ENCODE results near the gene CPNE9.

Gene CPNE9

DNA sequence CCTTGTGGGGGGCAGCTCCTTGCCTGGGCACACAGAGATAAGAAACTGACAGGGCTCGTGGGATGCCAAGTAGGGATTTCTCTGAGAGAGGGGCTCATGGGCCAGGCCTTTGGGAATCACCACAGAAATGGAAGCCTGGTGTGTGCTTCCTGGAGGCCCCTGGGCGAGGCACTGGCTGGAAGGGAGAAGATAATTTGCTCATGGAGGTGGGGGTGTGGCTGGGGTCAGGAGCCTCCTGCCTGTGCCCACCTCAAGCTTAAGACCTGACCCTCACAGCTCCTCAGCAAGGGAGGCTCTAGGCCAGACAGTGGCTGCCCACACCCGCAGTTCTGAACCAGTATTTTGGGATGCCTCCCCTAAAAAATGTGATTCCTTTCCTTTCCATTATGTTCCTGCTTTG is 16.9 kb upstream of the CPNE9 start:
- DNase-seq (ENCODE audit: insufficient read length, low spot score), result no peak
- no peak for FAIRE-seq

DNA sequence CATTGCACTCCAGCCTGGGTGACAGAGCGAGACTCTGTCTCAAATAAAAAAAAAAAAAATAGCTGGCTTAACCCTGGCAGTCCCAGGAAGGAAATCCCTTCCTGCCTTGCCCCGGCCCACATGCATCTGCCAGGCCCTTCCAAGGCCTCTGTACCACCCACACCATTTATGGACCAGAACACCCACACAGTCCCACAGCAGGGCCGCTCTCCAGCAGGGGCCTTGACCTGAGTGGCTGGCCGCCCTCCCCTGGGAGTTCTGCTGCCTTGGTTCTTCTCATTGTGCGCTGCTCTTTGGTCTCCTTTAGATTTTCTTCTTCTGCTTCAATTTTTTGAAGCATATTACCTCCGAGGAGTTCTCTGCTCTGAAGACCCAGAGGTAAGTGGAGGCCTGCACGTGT is 16.1 kb upstream of the CPNE9 start:
- no peak for FAIRE-seq
- DNase-seq (ENCODE audit: insufficient read length, low spot score), result no peak

DNA sequence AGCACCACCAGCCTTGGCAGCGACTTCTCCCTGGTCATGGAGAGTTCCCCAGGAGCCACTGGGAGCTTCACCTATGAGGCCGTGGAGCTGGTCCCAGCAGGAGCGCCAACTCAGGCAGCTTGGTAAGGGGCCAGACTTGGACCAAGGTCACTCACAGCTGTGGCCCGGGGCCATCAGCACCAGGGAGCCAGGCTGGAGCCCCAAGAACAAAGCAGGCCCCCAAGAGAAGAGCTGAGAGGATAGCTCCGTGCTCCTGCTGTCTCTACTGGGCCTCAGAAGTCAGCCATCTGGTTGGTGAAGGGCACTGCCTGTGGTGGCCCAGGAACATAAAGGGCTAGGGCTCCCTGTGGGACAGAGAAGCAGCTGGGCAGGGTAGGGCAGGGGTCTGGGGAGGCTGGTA is 14.7 kb upstream of the CPNE9 start:
- FAIRE-seq (no peak), DNase-seq (ENCODE audit: insufficient read length, low spot score) (no peak)

DNA sequence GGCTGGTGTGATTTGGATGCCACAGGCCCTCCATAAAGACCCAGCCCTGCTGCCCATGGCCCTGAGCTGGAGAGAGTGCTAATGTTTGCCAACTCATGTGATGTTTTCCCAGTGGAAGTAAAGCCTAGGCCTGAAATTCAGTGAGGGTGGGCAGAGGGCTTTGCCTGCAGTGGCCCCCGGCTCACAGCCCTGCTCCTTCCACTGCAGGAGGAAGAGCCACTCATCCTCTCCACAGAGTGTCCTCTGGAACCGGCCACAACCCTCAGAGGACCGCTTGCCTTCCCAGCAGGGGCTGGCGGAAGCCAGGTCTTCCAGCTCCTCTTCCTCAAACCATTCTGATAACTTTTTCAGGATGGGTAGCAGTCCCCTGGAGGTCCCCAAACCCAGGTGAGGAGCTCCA is 13.9 kb upstream of the CPNE9 start:
- no peak for FAIRE-seq
- DNase-seq (ENCODE audit: insufficient read length, low spot score), result no peak

DNA sequence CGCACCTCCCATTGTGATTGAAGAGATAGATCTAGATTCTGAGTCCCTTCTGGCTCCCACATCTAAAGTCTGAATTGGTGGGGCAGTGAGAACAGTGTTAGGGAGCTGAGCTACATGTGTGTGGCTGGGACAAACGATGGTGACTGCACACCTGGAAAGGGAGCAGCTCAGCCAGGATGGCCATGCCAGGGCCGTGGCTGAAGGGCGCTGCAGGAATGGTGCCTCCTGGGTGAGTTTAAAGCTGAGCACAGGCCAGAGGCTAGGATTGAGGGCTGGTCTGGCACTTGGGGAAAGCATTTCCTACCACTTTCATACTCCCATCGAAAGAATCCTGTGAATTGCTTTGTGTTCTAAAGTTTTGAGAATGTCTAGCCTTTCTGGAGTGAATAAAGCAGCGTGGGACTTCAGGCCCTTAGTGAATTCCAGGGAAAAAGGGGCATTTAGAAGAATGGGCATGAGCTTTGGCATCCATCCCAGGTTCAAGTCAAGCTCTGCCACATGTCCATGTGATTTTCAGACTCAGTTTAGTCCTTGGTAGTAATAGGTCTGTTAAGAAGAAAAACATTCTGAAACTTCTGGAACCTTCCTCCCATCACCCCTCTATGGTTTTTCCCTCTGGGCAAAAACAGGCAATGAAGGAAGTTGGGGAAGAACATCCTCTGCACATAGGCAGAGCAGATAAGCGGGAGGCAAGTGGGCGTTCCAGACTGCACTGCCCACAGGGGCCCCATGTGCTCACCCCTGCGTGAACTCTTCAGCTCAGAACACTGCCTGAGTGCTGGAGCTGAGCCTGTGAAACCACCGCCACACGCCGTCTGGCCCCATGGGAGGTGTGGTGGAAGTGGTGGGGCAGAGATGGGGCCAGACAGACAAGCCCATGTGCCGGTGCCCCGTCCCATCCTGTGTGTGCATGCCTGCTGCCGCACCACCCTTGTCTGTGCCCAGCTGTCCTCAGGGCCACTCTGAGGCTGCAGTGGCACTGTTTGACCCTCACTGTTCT is 12.9 kb upstream of the CPNE9 start:
- DNase-seq (ENCODE audit: insufficient read length, low spot score) (peak; percentile 74), FAIRE-seq (no peak)

DNA sequence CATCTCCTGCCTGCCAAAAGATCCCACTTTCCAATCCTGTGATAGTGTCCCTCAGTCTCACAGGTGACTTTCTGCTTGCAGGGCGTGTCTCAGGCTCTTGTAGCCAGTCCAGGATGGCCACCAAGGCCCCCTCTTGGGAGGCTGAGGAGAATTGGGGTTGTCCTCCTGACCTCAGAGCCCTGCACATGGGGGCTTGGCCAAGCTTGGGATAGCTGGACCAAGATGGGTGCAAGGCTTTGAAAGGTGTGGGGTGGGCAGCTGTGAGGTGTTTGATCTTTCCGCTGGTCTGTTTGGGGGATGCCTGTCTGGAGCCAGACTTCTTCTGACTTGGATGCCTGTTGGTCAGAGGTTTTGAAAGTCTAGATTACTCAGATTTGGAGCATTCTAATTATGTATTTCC is 12.0 kb upstream of the CPNE9 start:
- FAIRE-seq (no peak), DNase-seq (ENCODE audit: insufficient read length, low spot score) (no peak)

DNA sequence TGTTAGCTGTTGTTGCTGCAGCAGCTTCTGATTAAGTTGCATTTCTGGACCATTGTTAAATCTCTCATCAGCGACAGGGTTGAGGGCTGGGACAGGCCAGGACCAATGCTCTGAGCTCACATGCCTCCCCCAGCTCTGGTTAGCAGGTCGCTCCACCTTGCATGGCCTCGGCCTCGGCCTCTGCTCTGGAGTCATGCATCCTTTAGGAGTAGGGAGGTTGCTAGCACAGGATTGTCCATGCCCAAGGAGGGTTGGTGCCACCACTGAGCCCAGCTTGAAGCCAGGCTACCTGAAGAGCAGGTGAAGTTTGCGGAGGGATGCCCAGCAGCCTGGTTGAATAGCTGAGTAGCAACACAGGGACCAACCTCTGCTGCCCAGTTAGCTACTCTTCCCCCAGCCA is 11.2 kb upstream of the CPNE9 start:
- no peak for FAIRE-seq

DNA sequence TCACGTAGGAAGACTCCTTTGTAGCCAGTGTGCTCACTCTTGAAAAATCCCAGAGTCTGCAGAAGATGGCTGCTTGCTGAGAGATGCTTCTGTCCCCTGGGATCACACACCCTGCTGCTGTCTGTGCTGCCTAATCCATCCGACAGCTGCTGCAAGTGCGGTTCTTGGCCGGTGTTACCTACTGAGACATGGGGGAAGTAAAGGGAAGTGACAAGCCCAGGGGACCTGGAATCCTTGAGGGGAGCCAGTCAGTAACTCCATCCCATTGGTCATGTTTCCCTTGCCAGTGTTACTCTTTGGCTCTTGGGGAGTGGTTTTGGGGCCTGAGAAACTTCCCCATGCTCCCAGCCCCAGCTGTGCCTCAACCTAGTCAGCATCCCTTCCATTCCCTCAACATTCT is 8.3 kb upstream of the CPNE9 start:
- FAIRE-seq (no peak), DNase-seq (ENCODE audit: insufficient read length, low spot score) (no peak)

More for the DNA sequence above, 11.2 kb upstream of the CPNE9 start:
- DNase-seq (ENCODE audit: insufficient read length, low spot score), result no peak

DNA sequence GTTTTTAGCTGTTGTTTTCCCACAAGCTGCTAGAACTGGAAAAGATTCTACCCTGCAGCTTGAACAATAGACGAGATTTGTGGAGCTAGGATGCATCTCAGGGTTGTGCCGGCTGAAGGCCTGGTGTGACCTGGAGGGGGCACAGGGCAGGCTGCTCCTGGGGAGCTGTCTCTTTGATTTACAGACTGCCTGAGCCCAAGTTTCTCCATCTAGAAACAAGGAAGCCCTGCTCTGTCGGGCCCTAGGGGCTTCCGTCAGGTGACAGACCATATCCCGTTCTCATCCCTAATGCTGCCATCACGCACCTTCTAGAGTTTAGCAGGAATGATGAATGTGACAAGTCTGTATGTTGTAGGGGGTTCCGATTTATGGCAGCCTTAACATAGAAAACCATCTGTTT is 7.9 kb upstream of the CPNE9 start:
- DNase-seq (ENCODE audit: insufficient read length, low spot score) (no peak), FAIRE-seq (no peak)

DNA sequence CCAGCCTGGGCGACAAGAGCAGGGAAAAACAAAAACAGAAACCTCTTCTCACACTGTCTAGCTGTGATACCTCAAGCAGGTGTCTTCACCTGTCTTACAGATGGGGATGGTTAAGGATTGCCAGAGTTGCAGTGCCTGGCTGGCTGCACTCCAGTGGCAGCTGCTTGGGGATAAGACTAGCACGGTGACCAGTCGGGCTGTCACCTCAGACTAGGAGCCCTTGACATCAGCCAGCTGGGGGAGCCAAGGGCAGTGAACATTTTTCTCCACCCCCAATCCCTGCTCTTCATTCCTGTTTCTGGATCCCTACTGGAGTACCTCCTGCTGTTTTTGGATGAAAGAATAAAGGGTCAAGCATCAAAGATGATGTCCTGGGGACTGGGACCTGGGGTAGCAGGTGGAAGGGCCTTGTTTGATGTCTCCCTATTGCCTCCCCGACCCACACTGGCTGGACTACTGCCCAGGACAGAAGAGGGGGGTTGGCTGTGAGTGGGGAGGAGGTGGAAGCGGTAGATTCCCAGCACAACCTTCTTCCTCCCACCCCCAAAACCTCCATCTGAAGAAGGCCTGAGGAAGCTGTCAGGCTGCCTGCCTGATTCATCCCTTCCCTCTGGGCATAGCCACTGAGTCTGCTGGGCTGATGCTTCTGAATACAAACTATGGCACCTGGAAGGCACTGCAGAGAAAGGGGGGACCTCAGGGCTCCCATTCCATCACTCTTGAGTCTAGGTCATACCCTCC is 7.0 kb upstream of the CPNE9 start:
- no peak for DNase-seq (ENCODE audit: insufficient read length, low spot score)
- FAIRE-seq, result no peak

DNA sequence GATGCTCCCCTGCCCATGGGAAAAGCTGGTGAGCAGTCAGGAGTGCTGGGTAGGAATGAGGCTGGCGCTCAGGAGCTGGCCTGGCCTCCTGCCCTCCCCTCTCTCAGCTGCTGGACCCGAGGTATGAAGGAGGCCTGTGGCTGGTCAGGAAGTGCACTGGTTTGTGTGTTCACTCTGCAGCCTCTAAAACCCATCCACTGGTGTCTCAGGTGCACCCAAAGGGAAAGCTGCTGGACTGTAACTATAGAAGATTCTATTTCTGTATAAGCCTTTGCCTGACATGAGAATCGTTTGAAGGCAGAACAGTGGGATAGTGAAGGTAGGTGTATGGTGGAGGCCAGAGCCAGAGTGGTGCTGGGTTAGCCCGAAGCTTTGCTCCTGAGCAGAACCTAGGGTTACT is 5.7 kb upstream of the CPNE9 start:
- DNase-seq (ENCODE audit: insufficient read length, low spot score), result no peak
- no peak for FAIRE-seq

DNA sequence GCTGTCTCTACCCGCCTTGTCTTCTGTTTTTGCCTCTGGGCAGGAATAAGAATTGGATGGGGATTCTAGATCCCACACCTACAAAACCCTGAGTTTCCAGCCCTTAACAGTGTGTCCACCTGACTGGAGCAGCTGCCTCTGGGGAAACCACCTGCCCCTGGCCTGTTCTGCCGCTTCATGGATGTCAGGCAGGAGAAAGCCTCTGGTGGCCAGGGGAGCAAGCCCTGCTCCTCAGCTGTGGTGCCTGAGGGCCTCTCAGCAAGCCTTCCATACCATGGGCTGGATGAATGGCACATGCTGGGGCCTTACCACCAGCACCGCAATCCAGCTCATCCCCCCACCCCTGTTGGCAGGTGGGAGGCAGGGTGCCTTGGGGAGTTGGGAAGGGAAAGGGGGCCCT is 5.3 kb upstream of the CPNE9 start:
- DNase-seq (ENCODE audit: insufficient read length, low spot score) (no peak), FAIRE-seq (no peak)

DNA sequence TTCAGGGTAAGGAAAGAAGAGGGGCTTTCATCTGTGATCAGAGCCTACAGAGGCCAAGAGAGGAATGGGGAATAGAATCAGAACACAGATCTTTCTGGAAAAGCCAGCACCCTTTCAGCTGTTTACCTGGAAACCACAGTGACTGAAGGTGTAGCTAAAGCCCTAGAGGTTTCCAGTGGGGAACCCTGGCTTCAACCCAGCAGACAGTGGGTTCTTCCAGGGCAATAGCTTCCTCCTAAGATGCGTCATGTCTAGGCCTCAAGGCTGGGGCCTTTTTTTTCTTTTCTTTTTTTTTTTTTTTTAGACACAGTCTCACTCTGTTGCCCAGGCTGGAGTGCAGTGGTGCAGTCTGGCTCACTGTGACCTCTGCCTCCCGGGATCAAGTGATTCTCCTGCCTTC is 3.1 kb upstream of the CPNE9 start:
- FAIRE-seq (no peak), DNase-seq (ENCODE audit: insufficient read length, low spot score) (no peak)

DNA sequence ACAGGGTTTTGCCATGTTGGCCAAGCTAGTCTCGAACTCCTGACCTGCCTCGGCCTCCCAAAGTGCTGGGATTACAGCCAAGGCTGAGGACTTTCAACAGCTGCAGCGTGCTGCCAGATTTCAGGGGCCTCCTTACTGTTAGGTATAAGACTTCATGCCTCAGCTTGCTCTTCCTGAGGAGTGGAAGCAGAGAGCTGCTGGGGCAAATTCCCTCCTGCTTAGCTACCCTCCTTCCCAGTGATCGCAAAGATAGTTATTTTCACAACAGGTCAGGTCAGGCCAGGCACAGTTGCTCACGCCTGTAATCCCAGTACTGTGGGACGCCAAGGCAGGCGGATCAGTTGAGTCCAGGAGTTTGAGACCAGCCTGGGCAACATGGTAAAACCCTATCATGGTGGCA is 2.6 kb upstream of the CPNE9 start:
- no peak for FAIRE-seq
- DNase-seq (ENCODE audit: insufficient read length, low spot score), result no peak

DNA sequence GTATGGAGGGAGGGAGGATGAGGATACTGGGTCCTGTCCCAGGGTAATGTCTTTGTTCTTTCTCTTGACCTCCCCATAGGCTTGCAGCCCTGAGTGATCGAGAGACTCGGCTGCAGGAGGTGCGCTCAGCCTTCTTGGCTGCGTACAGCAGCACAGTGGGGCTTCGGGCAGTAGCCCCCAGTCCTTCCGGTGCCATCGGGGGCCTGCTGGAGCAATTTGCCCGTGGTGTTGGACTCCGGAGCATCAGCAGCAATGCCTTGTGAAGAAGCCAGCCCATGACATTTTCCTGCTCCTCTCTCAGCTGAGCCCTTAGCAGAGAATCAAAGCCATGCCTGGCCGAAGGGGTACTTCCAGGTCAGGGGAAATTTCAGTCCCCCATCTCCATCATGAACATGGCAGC is 1.9 kb upstream of the CPNE9 start:
- FAIRE-seq (no peak), DNase-seq (ENCODE audit: insufficient read length, low spot score) (no peak)

DNA sequence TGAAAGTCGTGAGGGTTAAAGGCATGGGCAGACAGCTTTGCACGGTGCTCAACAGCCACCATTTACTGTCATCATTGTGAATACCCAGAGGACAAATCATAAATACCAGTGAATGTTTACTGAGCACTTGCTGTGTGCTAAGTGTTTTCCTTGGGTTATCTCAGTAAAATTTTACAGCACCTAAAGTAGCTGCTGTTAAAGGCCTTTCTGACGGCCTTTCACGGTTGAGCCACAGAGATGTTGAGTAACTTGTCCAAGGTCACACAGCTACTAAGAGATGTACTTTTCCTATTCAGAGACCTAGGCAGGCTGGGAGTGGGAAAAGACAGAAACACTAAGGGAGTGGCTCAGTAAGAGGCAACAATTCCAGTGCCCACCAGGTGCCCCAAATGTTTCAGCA is 393 bp upstream of the CPNE9 start:
- DNase-seq (ENCODE audit: insufficient read length, low spot score) (no peak), FAIRE-seq (no peak)

DNA sequence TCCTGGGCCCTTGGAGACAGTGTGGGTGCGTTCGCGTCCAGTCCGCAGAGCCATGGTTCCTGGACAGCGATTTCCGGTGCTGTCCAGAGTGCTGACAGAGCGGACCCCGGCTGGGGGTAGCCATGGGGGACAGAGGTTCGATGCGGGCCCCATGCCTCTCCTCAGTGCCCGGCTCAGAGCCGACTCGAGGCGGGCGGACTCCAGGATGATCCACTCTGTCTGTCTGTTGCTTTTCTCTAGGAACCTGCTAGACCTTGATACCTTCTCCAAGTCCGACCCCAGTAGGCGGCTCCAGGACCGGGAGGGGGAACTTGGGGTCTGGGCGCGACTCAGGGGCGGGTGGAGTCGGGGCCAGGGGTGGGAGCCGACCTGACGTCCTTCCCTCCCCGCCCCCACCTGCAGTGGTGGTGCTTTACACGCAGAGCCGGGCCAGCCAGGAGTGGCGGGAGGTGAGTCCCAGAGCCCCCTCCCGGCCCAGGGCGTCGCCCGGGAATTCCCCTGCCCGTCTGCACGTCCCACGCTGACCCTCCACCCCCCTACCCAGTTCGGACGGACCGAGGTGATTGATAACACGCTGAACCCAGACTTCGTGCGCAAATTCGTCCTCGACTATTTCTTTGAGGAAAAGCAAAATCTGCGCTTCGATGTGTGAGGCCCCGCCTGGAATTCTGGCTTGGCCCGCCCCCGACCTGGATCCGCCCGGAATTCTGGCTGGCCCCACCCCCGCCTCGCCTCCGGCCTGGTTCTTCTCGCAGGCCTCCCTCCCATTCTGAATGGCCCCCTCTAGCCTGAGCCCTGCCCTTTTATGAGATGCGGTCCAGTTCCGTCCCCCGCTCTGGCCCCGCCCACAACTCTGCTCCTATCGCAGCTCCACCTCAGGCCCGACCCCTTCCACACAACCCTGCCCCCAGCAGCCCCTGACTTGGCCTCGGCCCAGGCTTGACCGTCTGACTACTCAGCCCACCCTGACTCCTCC is 1.0 kb downstream of the CPNE9 start:
- DNase-seq (ENCODE audit: insufficient read length, low spot score) (no peak), FAIRE-seq (no peak)

DNA sequence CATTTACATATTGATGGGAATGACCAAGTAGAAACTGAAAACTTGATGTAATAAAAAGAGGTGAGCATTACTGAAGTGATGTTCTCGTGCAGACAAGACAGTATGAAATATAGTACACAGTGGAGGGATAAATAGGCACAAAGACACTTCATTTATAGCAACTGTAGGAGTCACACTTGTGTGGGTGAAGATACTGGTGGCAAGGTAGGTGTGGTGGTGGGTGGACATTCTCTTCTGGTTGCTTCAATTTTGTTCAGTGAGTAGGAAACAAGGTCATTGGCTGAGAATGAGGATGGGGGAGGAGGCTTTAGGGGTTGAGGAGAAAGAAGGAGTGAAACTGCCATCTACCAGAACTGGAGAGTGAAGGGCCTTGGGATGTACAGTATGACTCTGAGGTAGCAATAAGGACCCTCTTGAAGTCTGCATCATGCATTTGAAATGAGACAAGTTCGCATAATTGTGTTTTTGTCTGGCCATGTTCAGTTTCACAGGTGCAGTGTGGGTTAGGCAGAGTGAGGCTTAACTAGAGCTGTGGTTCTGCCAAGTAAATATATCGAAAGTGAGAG is 6.6 kb downstream of the CPNE9 start:
- no peak for DNase-seq (ENCODE audit: insufficient read length, low spot score)
- FAIRE-seq, result no peak

DNA sequence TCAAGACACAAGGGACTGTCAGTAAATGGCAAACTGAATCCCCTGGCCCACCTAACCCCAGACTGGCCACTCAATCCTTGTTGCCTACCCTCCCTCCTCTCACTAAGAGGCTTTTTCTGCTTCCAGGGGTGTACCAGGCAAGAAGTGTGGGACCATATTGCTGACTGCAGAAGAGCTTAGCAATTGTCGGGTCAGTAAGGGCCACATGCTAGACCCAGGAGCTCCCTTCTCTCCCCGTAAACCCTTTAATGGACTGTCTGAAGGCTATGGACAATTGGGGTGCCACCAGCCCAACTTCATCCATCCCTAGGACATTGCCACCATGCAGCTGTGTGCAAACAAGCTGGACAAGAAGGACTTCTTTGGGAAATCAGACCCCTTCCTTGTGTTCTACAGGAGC is 8.8 kb downstream of the CPNE9 start:
- FAIRE-seq (no peak), DNase-seq (ENCODE audit: insufficient read length, low spot score) (no peak)

DNA sequence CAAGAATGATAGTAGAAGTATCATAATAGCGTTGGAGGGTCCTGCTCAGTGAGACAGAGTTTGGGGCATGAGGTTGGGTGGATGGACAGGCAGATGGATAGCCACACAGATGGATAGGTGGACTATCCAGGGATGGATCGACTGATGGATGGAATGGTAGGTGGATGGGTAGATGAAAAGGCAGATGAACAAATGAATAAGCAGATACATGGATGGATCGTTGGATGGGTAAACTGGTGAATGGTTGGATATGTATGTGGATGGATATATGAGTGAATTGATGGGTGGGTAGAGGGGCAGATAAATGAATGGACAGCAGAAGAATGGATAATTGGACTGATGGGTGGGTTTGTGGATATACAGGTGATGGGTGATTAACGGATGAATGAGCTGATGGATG is 9.5 kb downstream of the CPNE9 start:
- DNase-seq (ENCODE audit: insufficient read length, low spot score) (no peak), FAIRE-seq (no peak)

DNA sequence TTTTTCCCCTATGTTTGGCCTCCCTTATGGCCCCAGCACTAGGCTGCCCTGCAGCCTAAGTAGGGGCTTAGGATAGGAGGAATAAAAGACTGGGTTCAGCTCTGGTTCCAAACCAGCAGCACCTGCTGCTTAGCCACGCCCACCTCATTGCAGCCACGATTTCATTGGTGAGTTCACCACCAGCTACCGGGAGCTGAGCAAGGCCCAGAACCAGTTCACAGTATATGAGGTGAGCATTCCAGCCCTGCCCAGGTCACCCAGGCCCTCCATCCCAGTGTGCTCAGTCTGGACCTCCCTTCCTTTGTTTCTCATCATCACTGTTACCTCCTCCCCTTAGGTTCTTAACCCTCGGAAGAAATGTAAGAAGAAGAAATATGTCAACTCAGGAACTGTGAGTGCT is 11.5 kb downstream of the CPNE9 start:
- DNase-seq (ENCODE audit: insufficient read length, low spot score) (no peak), FAIRE-seq (no peak)

All from GM19239 (cell line).